GM12878 (cell line): Measurements from ENCODE around the gene EPHA8. TPM values are rescaled to one million over a fixed set of nuclear protein-coding genes. Genes with fewer than 3 reads are reported as not detected.

Experiments used
- ATAC-seq: fragments of 200-7000 bp; cut with Tn5 transposase; 3 replicates; pipeline ENCODE4 v1.9.1; 2020; ENCODE audit warnings: mild to moderate bottlenecking, moderate library complexity
- BruUV-seq: library from RNA; stranded (reverse); fragments of 400-500 nt; replicated peaks from 2 replicates; lab custom pipeline; 2021; lab: Mats Ljungman, UMichigan
- CTCF ChIA-PET: fragments of 300-600 bp; sonication (Branson Sonifier 250); formaldehyde crosslinking; extraction: SDS; loops from one replicate; lab custom pipeline; 2021; ENCODE audit warnings: inconsistent platforms; lab: Yijun Ruan, JAX
- POLR2A ChIA-PET: fragments of 350-600 bp; formaldehyde crosslinking; extraction: SDS; loops from one replicate; lab custom pipeline; 2021; ENCODE audit warnings: inconsistent platforms; lab: Charles Lee
- RAD21 ChIA-PET: fragments of 300-600 bp; sonication (Branson Sonifier 250); formaldehyde crosslinking; loops from one replicate; lab custom pipeline; 2023; ENCODE audit warnings: antibody characterized with exemption; ENCODE audit not compliant: unreplicated experiment; lab: Charles Lee
- SMC1A ChIA-PET: fragments of 300-600 bp; sonication (Branson Sonifier 250); formaldehyde crosslinking; loops from one replicate; lab custom pipeline; 2023; ENCODE audit not compliant: unreplicated experiment, uncharacterized antibody; lab: Charles Lee
- DNase-seq: peaks from one replicate; pipeline ENCODE4 v3.0.0-alpha.2; 2011; ENCODE audit warnings: low read depth, low spot score
- FAIRE-seq: peaks from 3 replicates; lab custom pipeline; 2011; peaks lifted over from hg19 to GRCh38; lab: Jason Lieb, UNC
- H2AFZ ChIP-seq: 2 replicates; pipeline ENCODE4 v1.6.0; 2011; ENCODE audit warnings: low read depth, low read length, control low read depth; ENCODE audit not compliant: control insufficient read depth
- H3K27ac ChIP-seq: 2 replicates; pipeline ENCODE4 v1.5.1; 2011; ENCODE audit warnings: control low read depth; ENCODE audit not compliant: control insufficient read depth, insufficient read depth
- H3K27me3 ChIP-seq, 2 experiments: replicated peaks in 1 of 2; 2 replicates each; pipeline versions ENCODE4 v1.6.0 to v1.6.1; 2011; ENCODE audit warnings: low read length in 1 of 2; ENCODE audit not compliant: control insufficient read depth in 2 of 2, insufficient read depth in 2 of 2
- H3K36me3 ChIP-seq, 2 experiments: 2 replicates each; pipeline ENCODE4 v1.5.1; 2011; ENCODE audit warnings: low read length in 1 of 2; ENCODE audit not compliant: control insufficient read depth in 2 of 2, insufficient read depth in 2 of 2
- H3K4me1 ChIP-seq: 2 replicates; pipeline ENCODE4 v1.6.1; 2011; ENCODE audit warnings: mild to moderate bottlenecking, low read length, moderate library complexity, mixed read lengths; ENCODE audit not compliant: control insufficient read depth, insufficient read depth
- H3K4me2 ChIP-seq: 2 replicates; pipeline ENCODE4 v1.6.0; 2011; ENCODE audit warnings: control low read depth; ENCODE audit not compliant: control insufficient read depth, insufficient read depth
- H3K4me3 ChIP-seq: fragments of 200-600 bp; sonication (generic); 2 replicates; pipeline ENCODE4 v1.5.1; 2016
- H3K79me2 ChIP-seq: 2 replicates; pipeline ENCODE4 v1.6.0; 2011; ENCODE audit warnings: low read length; ENCODE audit not compliant: control insufficient read depth, insufficient read depth
- H3K9ac ChIP-seq: 2 replicates; pipeline ENCODE4 v1.8.0; 2011; ENCODE audit warnings: low read length, control low read depth, mixed read lengths; ENCODE audit not compliant: control insufficient read depth, insufficient read depth
- H3K9me3 ChIP-seq: replicated peaks from 3 replicates; pipeline ENCODE4 v1.5.1; 2011; ENCODE audit warnings: mild to moderate bottlenecking, low read length; ENCODE audit not compliant: control insufficient read depth, insufficient read depth
- H4K20me1 ChIP-seq: 2 replicates; pipeline ENCODE4 v1.6.0; 2011; ENCODE audit not compliant: control insufficient read depth, insufficient read depth
- CEBPZ ChIP-seq: fragments of 150-350 bp; IDR thresholded peaks from 2 replicates; pipeline ENCODE4 v1.6.1; 2016; ENCODE audit warnings: low read depth, low read length
- CHD1 ChIP-seq: IDR thresholded peaks from 2 replicates; pipeline ENCODE4 v1.6.1; 2012; ENCODE audit warnings: low read depth, low read length, improper control_type of control experiment
- E2F4 ChIP-seq: IDR thresholded peaks from 2 replicates; pipeline ENCODE4 v1.6.1; 2012; ENCODE audit warnings: low read depth, low read length, improper control_type of control experiment
- NFYB ChIP-seq: IDR thresholded peaks from 2 replicates; pipeline ENCODE4 v1.6.1; 2011; ENCODE audit warnings: low read depth, mild to moderate bottlenecking, low read length, improper control_type of control experiment, moderate library complexity; ENCODE audit not compliant: insufficient read depth
- NR2C1 ChIP-seq: fragments of 450-650 bp; IDR thresholded peaks from 2 replicates; pipeline ENCODE4 v1.6.1; 2017; ENCODE audit warnings: antibody characterized with exemption, mild to moderate bottlenecking, moderate library complexity
- PBX3 ChIP-seq: IDR thresholded peaks from 2 replicates; pipeline ENCODE4 v1.6.1; 2011; ENCODE audit warnings: mild to moderate bottlenecking, low read depth, low read length, moderate library complexity; ENCODE audit not compliant: insufficient replicate concordance
- POU2F2 ChIP-seq: IDR thresholded peaks from 3 replicates; pipeline ENCODE4 v1.6.1; 2011; ENCODE audit warnings: low read depth, mild to moderate bottlenecking, low read length, borderline replicate concordance
- SMAD1 ChIP-seq: fragments of 450-650 bp; IDR thresholded peaks from 2 replicates; pipeline ENCODE4 v1.6.1; 2018; ENCODE audit warnings: mild to moderate bottlenecking, low read depth; ENCODE audit not compliant: partially characterized antibody
- SREBF1 ChIP-seq: IDR thresholded peaks from 2 replicates; pipeline ENCODE4 v1.6.1; 2012; ENCODE audit warnings: mild to moderate bottlenecking, low read length
- WGBS: methylation state at CpG from one replicate; pipeline ENCODE4 v1.1.6; 2016; ENCODE audit warnings: low lambda C conversion rate; ENCODE audit not compliant: insufficient replicate concordance, insufficient coverage; ENCODE audit errors: missing lambda C conversion rate; 5-methylcytosine and 5-hydroxymethylcytosine counted together
- in situ Hi-C: fragments of 300-500 bp; cut with MboI; formaldehyde crosslinking; loops from 9 replicates; pipeline ENCODE4 v1.14.3; 2018; ENCODE audit warnings: mixed read lengths
- intact Hi-C: fragments of 100-400 bp; cut with micrococcal nuclease; formaldehyde crosslinking; loops from one replicate; pipeline ENCODE4 v1.14.2; 2022; ENCODE audit not compliant: unreplicated experiment
- polyA plus RNA-seq, 11 experiments: library from polyadenylated mRNA; depleted of rRNA in 4 of 11; unstranded in 6 of 11; stranded (reverse) in 5 of 11; fragments of >200 nt; fragmentation: Nextera tagmentation in 4 of 11; fragmentation: Illumina TruSeq in 1 of 11; extraction: Ambion mirVana in 4 of 11; extraction: Trizol in 1 of 11; gene quantifications; 1 replicate in 1 of 11; 2 replicates in 10 of 11; pipeline versions ENCODE4 v1.2.1 to v1.2.3, GENCODE V29; 2011 to 2016; ENCODE audit warnings: inconsistent platforms in 2 of 11, missing spikeins in 2 of 11, low read depth in 1 of 11
- total RNA-seq, 4 experiments: library from RNA; depleted of rRNA in 3 of 4; stranded (reverse); fragments of >200 nt in 3 of 4; fragmentation: Illumina TruSeq in 1 of 4; extraction: Trizol in 1 of 4; gene quantifications; 2 replicates each; pipeline versions ENCODE4 v1.2.1 to v1.2.3, GENCODE V29; 2013 to 2021

EPHA8 gene
- total and polyA plus RNA-seq, 10 of the 15 experiments (the other 5 are each of a cell fraction or from before 2014, with no cell fraction given), result not detected

GRCh38 chr1:22572818-22573217, 9.5 kb downstream of the EPHA8 start:
- no peak for TF ChIP-seq SMAD1
- no peak for TF ChIP-seq POU2F2
- no peak for TF ChIP-seq NR2C1
- TF ChIP-seq CEBPZ, result no peak
- no peak for TF ChIP-seq CHD1
- no peak for TF ChIP-seq PBX3
- no peak for TF ChIP-seq E2F4
- no peak for TF ChIP-seq SREBF1
- no peak for TF ChIP-seq NFYB
- no peaks in the 10 kb centered on the region for H3K79me2 ChIP-seq
- no peaks in the 10 kb centered on the region for H3K36me3 ChIP-seq
- H2AFZ ChIP-seq, result no peak overlapping the region
- RAD21 ChIA-PET, result no interaction called here
- no peak overlapping the region for H3K27ac ChIP-seq
- DNase-seq (no peak), ATAC-seq (no peak), FAIRE-seq (no peak)
- H4K20me1 ChIP-seq, result no peaks in the 10 kb centered on the region
- WGBS, result 18% methylated on average over 9 of the region's 9 CpGs
- in situ Hi-C loops, result no loop called here
- H3K9ac ChIP-seq, result no peak overlapping the region
- H3K27me3 ChIP-seq, result no peaks in the 10 kb centered on the region; a peak in 1 of 4 replicates
- H3K4me3 ChIP-seq, result no peak overlapping the region
- H3K4me1 ChIP-seq, result no peaks in the 10 kb centered on the region
- SMC1A ChIA-PET, result no interaction called here
- intact Hi-C loops, result no loop called here
- CTCF ChIA-PET, result no interaction called here
- H3K9me3 ChIP-seq, result no peaks in the 10 kb centered on the region; the same call in 2 of the 3 replicates
- H3K4me2 ChIP-seq, result no peak overlapping the region
- BruUV-seq, result no TSS peak
- POLR2A ChIA-PET, result no interaction called here
